ENCODE measurements around the gene LRRC14B. TPM values are rescaled to one million over a fixed set of nuclear protein-coding genes. Genes with fewer than 3 reads are reported as not detected.

LRRC14B gene
- total and polyA plus RNA-seq, 7 experiments from 2014 or later: 0.51 TPM; not detected in 6

DNA sequence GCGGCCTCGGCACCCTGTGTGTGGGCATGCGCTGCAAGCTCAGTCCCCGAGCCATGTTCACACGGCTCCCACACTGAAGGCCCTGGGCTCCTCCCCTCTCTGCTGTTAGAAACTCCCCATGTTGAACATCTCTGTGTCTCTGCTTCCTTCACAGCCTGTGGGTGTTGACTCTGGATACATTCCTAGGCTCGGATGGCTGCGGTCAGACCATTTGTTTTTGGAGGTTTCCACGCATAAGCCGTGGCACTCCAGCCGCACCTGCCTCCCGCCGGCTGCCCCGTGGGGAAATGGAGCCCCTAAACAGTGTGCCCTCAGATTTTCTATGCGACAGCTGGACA lies 31.2 kb upstream of the LRRC14B start:
- H3K4me1 ChIP-seq (ENCODE audit: control insufficient read depth in 2 of 2, insufficient read depth in 2 of 2, low read length in 2 of 2): no peaks in the 10 kb centered on the region
- ChIA-PET CTCF (no interaction called here), POLR2A (no interaction called here)
- Mint-ChIP-seq H3K9me3 (peaks cover 0 to 1% (median 0%) of the 10 kb centered on the region in 11 donors), H3K4me1 (no peaks in the 10 kb centered on the region), H3K27ac (no peak overlapping the region), H3K4me3 (no peak overlapping the region), H3K27me3 (peaks cover 3 to 29% (median 20%) of the 10 kb centered on the region in 5 donors), H3K36me3 (no peaks in the 10 kb centered on the region)
- intact Hi-C loops (cut with micrococcal nuclease): no loop called here
- H3K27ac ChIP-seq (ENCODE audit: low read depth, low read length): no peak overlapping the region
- ATAC-seq (no peak), DNase-seq (no peak)
- no peaks in the 10 kb centered on the region for H3K36me3 ChIP-seq (ENCODE audit: control insufficient read depth in 2 of 3, insufficient read depth in 3 of 3, low read length in 3 of 3)
- H3K9me3 ChIP-seq (ENCODE audit: control insufficient read depth in 2 of 3, low read length in 3 of 3): no peaks in the 10 kb centered on the region
- H3K27me3 ChIP-seq (ENCODE audit: control insufficient read depth in 2 of 2, insufficient read depth in 2 of 2, low read length in 2 of 2): no peaks in the 10 kb centered on the region
- no peak overlapping the region for H3K4me3 ChIP-seq (ENCODE audit: low read length)

DNA sequence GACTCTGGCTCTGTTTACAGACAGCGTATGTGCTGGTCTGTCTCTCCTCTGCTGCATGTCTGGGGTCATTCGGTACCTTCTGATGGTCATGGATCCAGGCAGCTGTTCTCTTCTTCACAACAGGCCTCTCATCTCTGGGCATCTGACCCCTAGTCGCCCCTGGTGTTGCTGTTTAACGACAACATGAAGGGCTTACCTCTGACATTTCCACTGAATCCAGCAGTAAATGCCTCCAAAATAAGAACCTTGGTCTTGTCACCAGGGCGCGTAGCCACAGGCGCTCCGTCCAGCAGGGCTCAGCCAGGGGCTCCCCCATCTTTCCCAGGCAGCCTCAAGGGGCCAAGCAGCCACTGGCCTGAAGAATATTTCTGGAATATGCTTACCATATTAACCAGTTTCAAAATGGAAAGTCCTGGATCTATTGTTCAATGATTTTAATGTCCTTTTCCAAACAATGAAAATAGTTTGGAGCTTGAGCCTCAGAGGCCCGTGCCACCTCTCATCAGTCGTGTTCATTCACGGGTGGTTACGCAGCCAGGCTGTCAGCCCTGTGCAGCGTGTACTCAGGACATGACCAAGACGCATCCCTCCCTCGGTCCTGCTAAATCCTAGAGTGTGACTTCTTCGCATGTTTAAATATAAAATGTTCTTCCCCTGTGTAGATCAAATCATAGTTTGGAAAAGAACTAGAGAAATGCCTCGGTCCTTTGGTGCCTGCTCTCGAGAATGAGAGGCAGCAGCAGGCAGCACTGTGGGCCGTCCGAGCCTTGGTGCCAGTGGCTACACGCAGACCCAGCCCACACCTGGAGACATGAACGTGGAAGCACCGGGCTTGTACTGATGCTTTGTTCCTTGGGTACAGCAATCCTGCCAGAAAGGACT lies 30.1 kb upstream of the LRRC14B start:
- H3K9me3 Mint-ChIP-seq: peaks cover 0 to 1% (median 0%) of the 10 kb centered on the region in 11 donors
- H3K4me3 ChIP-seq (ENCODE audit: low read length): no peak overlapping the region
- no peaks in the 10 kb centered on the region for H3K4me1 Mint-ChIP-seq
- H3K4me3 Mint-ChIP-seq: no peak overlapping the region
- DNase-seq (no peak), ATAC-seq (no peak)
- ChIA-PET CTCF (no interaction called here), POLR2A (no interaction called here)
- no peak overlapping the region for H3K27ac Mint-ChIP-seq
- no peaks in the 10 kb centered on the region for H3K36me3 Mint-ChIP-seq
- no peaks in the 10 kb centered on the region for H3K9me3 ChIP-seq (ENCODE audit: control insufficient read depth in 2 of 3, low read length in 3 of 3)
- intact Hi-C loops (cut with micrococcal nuclease): no loop called here
- no peaks in the 10 kb centered on the region for H3K4me1 ChIP-seq (ENCODE audit: control insufficient read depth in 2 of 2, insufficient read depth in 2 of 2, low read length in 2 of 2)
- no peak overlapping the region for H3K27ac ChIP-seq (ENCODE audit: low read depth, low read length)
- H3K36me3 ChIP-seq (ENCODE audit: control insufficient read depth in 2 of 3, insufficient read depth in 3 of 3, low read length in 3 of 3): no peaks in the 10 kb centered on the region
- H3K27me3 ChIP-seq (ENCODE audit: control insufficient read depth in 2 of 2, insufficient read depth in 2 of 2, low read length in 2 of 2): no peaks in the 10 kb centered on the region
- H3K27me3 Mint-ChIP-seq: peaks cover 3 to 29% (median 20%) of the 10 kb centered on the region in 5 donors

DNA sequence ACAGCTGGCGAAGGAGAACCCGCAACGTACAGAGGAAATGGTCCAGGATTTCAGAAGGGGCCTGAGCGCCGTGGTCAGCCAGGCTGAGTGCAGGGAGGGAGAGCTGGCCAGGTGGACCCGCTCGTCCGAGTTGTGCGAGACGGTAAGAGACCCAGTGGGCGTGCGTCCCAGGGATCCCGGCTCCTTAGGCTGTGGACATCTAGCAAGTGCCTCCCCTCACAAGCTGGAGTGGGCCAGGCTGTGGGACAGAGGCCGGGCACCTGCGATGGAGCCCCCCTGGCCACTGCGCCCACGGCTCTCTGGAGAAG lies 29.5 kb upstream of the LRRC14B start:
- Histone ChIP-seq H3K4me3 (ENCODE audit: low read length) (no peak overlapping the region), H3K27me3 (ENCODE audit: control insufficient read depth in 2 of 2, insufficient read depth in 2 of 2, low read length in 2 of 2) (no peaks in the 10 kb centered on the region), H3K36me3 (ENCODE audit: control insufficient read depth in 2 of 3, insufficient read depth in 3 of 3, low read length in 3 of 3) (no peaks in the 10 kb centered on the region), H3K27ac (ENCODE audit: low read depth, low read length) (no peak overlapping the region), H3K4me1 (ENCODE audit: control insufficient read depth in 2 of 2, insufficient read depth in 2 of 2, low read length in 2 of 2) (no peaks in the 10 kb centered on the region), H3K9me3 (ENCODE audit: control insufficient read depth in 2 of 3, low read length in 3 of 3) (no peaks in the 10 kb centered on the region)
- Mint-ChIP-seq H3K9me3 (peaks cover 0 to 1% (median 0%) of the 10 kb centered on the region in 11 donors), H3K4me3 (no peak overlapping the region), H3K4me1 (no peaks in the 10 kb centered on the region), H3K27ac (no peak overlapping the region), H3K27me3 (peaks cover 3 to 29% (median 20%) of the 10 kb centered on the region in 5 donors), H3K36me3 (no peaks in the 10 kb centered on the region)
- intact Hi-C loops (cut with micrococcal nuclease): no loop called here
- POLR2A ChIA-PET: no interaction called here
- CTCF ChIA-PET: no interaction called here
- no peak for DNase-seq
- ATAC-seq: no peak

DNA sequence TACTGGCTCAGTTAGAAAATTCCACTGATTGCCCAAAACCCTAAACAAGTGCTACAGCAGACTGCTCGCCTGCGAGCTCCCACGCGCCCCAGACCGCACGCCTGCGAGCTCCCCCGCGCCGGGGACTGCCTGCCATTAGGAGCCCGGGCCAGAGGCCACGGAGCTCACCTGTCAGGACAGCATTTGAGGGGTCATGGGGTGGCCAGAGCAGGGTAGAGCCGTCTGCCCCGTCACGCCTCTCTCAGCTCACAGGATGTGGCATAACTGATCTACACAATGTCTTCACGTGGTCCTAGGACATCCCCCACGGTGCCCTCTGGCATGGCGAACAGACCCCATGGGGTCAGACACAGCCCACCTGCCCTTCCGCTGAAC lies 29.1 kb upstream of the LRRC14B start:
- intact Hi-C loops (cut with micrococcal nuclease): no loop called here
- H3K36me3 ChIP-seq (ENCODE audit: control insufficient read depth in 2 of 3, insufficient read depth in 3 of 3, low read length in 3 of 3): no peaks in the 10 kb centered on the region
- H3K9me3 Mint-ChIP-seq: peaks cover 0 to 1% (median 0%) of the 10 kb centered on the region in 11 donors
- H3K27me3 ChIP-seq (ENCODE audit: control insufficient read depth in 2 of 2, insufficient read depth in 2 of 2, low read length in 2 of 2): no peaks in the 10 kb centered on the region
- H3K27ac ChIP-seq (ENCODE audit: low read depth, low read length): no peak overlapping the region
- ChIA-PET POLR2A (no interaction called here), CTCF (no interaction called here)
- no peaks in the 10 kb centered on the region for H3K4me1 Mint-ChIP-seq
- H3K4me3 Mint-ChIP-seq: no peak overlapping the region
- no peak for DNase-seq
- H3K4me1 ChIP-seq (ENCODE audit: control insufficient read depth in 2 of 2, insufficient read depth in 2 of 2, low read length in 2 of 2): no peaks in the 10 kb centered on the region
- no peaks in the 10 kb centered on the region for H3K9me3 ChIP-seq (ENCODE audit: control insufficient read depth in 2 of 3, low read length in 3 of 3)
- H3K36me3 Mint-ChIP-seq: no peaks in the 10 kb centered on the region
- H3K27me3 Mint-ChIP-seq: peaks cover 3 to 27% (median 20%) of the 10 kb centered on the region in 5 donors
- ATAC-seq: no peak
- no peak overlapping the region for H3K27ac Mint-ChIP-seq
- no peak overlapping the region for H3K4me3 ChIP-seq (ENCODE audit: low read length)

DNA sequence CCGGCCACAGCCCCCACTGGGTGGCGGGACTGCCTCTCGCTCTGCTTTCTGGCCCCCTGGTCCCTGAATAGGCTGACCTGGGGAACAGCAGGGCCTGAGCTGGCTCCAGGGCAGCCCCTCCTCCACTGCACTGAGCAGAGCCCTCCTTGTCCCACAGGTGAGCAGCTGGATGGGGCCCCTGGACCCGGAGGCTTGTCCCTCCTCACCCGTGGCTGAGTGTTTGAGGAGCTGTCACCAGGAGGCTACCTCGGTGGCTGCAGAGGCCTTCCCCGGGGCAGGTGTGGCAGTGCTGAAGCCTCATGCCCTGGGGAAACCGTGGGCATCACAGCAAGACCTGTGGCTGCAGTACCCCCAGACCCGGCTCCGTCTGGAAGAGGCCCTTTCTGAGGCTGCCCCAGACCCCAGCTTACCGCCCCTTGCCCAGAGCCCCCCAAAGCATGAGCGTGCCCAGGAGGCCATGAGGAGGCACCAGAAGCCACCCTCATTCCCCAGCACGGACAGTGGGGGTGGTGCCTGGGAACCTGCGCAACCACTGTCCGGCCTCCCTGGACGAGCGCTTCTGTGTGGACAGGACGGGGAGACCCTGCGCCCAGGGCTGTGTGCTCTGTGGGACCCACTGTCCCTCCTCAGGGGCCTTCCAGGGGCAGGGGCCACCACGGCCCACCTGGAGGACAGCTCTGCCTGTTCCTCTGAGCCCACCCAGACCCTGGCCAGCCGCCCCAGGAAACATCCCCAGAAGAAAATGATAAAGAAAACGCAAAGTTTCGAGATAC lies 28.5 kb upstream of the LRRC14B start:
- no peaks in the 10 kb centered on the region for H3K4me1 ChIP-seq (ENCODE audit: control insufficient read depth in 2 of 2, insufficient read depth in 2 of 2, low read length in 2 of 2)
- H3K4me1 Mint-ChIP-seq: no peaks in the 10 kb centered on the region

DNA sequence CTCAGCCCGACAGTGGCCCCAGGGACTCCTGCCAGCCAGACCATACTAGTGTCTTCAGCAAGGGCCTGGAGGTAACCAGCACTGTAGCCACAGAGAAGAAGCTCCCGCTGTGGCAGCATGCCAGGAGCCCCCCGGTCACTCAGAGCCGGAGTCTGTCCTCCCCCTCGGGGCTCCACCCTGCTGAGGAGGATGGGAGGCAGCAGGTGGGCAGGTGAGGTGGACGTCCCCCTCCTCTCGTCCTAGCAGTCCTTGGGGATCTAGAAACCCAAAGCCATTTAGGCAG lies 28.0 kb upstream of the LRRC14B start:
- Mint-ChIP-seq H3K27me3 (peaks cover 3 to 25% (median 20%) of the 10 kb centered on the region in 5 donors), H3K4me1 (no peaks in the 10 kb centered on the region), H3K27ac (no peak overlapping the region), H3K36me3 (no peaks in the 10 kb centered on the region), H3K4me3 (no peak overlapping the region), H3K9me3 (peaks cover 0 to 1% (median 0%) of the 10 kb centered on the region in 11 donors)
- intact Hi-C loops (cut with micrococcal nuclease): no loop called here
- Histone ChIP-seq H3K27me3 (ENCODE audit: control insufficient read depth in 2 of 2, insufficient read depth in 2 of 2, low read length in 2 of 2) (no peaks in the 10 kb centered on the region), H3K4me1 (ENCODE audit: control insufficient read depth in 2 of 2, insufficient read depth in 2 of 2, low read length in 2 of 2) (no peaks in the 10 kb centered on the region), H3K27ac (ENCODE audit: low read depth, low read length) (no peak overlapping the region), H3K4me3 (ENCODE audit: low read length) (no peak overlapping the region), H3K36me3 (ENCODE audit: control insufficient read depth in 2 of 3, insufficient read depth in 3 of 3, low read length in 3 of 3) (no peaks in the 10 kb centered on the region), H3K9me3 (ENCODE audit: control insufficient read depth in 2 of 3, low read length in 3 of 3) (no peaks in the 10 kb centered on the region)
- POLR2A ChIA-PET: no interaction called here
- no peak for ATAC-seq
- CTCF ChIA-PET: no interaction called here
- no peak for DNase-seq

More for the DNA sequence above, 28.5 kb upstream of the LRRC14B start:
- intact Hi-C loops (cut with micrococcal nuclease): no loop called here
- no peak overlapping the region for H3K27ac ChIP-seq (ENCODE audit: low read depth, low read length)
- Mint-ChIP-seq H3K36me3 (no peaks in the 10 kb centered on the region), H3K4me3 (no peak overlapping the region), H3K27ac (no peak overlapping the region), H3K27me3 (peaks cover 3 to 25% (median 20%) of the 10 kb centered on the region in 5 donors), H3K9me3 (peaks cover 0 to 1% (median 0%) of the 10 kb centered on the region in 11 donors)
- no peaks in the 10 kb centered on the region for H3K36me3 ChIP-seq (ENCODE audit: control insufficient read depth in 2 of 3, insufficient read depth in 3 of 3, low read length in 3 of 3)
- DNase-seq: no peak
- H3K9me3 ChIP-seq (ENCODE audit: control insufficient read depth in 2 of 3, low read length in 3 of 3): no peaks in the 10 kb centered on the region
- ATAC-seq: no peak
- H3K4me3 ChIP-seq (ENCODE audit: low read length): no peak overlapping the region
- POLR2A ChIA-PET: no interaction called here
- no peaks in the 10 kb centered on the region for H3K27me3 ChIP-seq (ENCODE audit: control insufficient read depth in 2 of 2, insufficient read depth in 2 of 2, low read length in 2 of 2)
- CTCF ChIA-PET: no interaction called here

DNA sequence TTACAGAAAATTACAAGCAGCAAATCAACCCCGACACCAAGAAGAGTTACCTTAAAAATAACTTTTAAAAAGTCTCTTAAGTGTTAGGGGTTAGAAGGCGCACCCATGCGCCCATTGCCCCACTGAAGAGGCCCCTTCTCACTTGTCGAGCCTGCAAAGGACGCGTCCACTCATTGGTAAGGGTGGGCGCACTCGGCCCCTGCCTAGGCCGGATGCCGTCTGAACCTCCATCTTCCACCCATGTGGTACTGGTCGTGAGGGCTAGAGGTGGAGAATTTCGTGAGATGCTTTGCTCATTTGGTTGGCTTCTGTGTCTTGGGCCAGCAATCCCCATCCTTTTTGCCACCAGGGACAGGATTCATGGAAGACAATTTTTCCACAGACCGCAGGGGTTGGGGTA lies 27.5 kb upstream of the LRRC14B start:
- no peak overlapping the region for H3K27ac ChIP-seq (ENCODE audit: low read depth, low read length)
- no peaks in the 10 kb centered on the region for H3K36me3 Mint-ChIP-seq
- H3K9me3 ChIP-seq (ENCODE audit: control insufficient read depth in 2 of 3, low read length in 3 of 3): no peaks in the 10 kb centered on the region
- H3K4me1 ChIP-seq (ENCODE audit: control insufficient read depth in 2 of 2, insufficient read depth in 2 of 2, low read length in 2 of 2): no peaks in the 10 kb centered on the region
- no peak for DNase-seq
- ChIA-PET POLR2A (no interaction called here), CTCF (no interaction called here)
- H3K27me3 ChIP-seq (ENCODE audit: control insufficient read depth in 2 of 2, insufficient read depth in 2 of 2, low read length in 2 of 2): no peaks in the 10 kb centered on the region
- H3K4me1 Mint-ChIP-seq: no peaks in the 10 kb centered on the region
- intact Hi-C loops (cut with micrococcal nuclease): no loop called here
- H3K9me3 Mint-ChIP-seq: no peaks in the 10 kb centered on the region
- H3K36me3 ChIP-seq (ENCODE audit: control insufficient read depth in 2 of 3, insufficient read depth in 3 of 3, low read length in 3 of 3): no peaks in the 10 kb centered on the region
- no peak overlapping the region for H3K4me3 ChIP-seq (ENCODE audit: low read length)
- H3K4me3 Mint-ChIP-seq: no peak overlapping the region
- H3K27me3 Mint-ChIP-seq: peaks cover 3 to 25% (median 20%) of the 10 kb centered on the region in 5 donors
- H3K27ac Mint-ChIP-seq: no peak overlapping the region
- ATAC-seq: no peak

Data from naive thymus-derived CD4-positive, alpha-beta T cell (primary cell).